WERI-Rb-1 (cell line): ENCODE data around the gene NXN.

Source experiments
- DNase-seq: peaks from one replicate; pipeline ENCODE4 v3.0.0-alpha.2; 2020
- H3K27ac ChIP-seq: fragments of 250-450 bp; sonication (Bioruptor Pico); 2 replicates; pipeline ENCODE4 v1.5.1; 2020; ENCODE audit warnings: mild to moderate bottlenecking, moderate library complexity
- H3K27me3 ChIP-seq: fragments of 250-450 bp; sonication (Bioruptor Pico); 2 replicates; pipeline ENCODE4 v1.5.1; 2021; ENCODE audit warnings: mild to moderate bottlenecking, low read depth, moderate library complexity; ENCODE audit not compliant: insufficient read depth, severe bottlenecking
- H3K36me3 ChIP-seq: fragments of 250-450 bp; sonication (Bioruptor Pico); 2 replicates; pipeline ENCODE4 v1.5.1; 2020; ENCODE audit warnings: mild to moderate bottlenecking, moderate library complexity
- H3K4me3 ChIP-seq: 2 replicates; pipeline ENCODE4 v1.5.1; 2011; ENCODE audit warnings: low read depth, mild to moderate bottlenecking, control low read depth, low read length
- H3K9me3 ChIP-seq: fragments of 250-450 bp; sonication (Bioruptor Pico); 2 replicates; pipeline ENCODE4 v1.5.1; 2021; ENCODE audit warnings: mild to moderate bottlenecking, moderate library complexity; ENCODE audit not compliant: severe bottlenecking
- TF ChIP-seq, protein P1 (sequence below): IDR thresholded peaks from 2 replicates; pipeline ENCODE4 v1.5.1; 2011; ENCODE audit warnings: low read depth, mild to moderate bottlenecking, control low read depth, inconsistent platforms, low read length

Gene NXN

GRCh38 chr17:1004769-1005295 lies 25.3 kb upstream of the NXN start:
- no peaks in the 10 kb centered on the region for H3K27me3 ChIP-seq
- TF ChIP-seq, protein P1, sequence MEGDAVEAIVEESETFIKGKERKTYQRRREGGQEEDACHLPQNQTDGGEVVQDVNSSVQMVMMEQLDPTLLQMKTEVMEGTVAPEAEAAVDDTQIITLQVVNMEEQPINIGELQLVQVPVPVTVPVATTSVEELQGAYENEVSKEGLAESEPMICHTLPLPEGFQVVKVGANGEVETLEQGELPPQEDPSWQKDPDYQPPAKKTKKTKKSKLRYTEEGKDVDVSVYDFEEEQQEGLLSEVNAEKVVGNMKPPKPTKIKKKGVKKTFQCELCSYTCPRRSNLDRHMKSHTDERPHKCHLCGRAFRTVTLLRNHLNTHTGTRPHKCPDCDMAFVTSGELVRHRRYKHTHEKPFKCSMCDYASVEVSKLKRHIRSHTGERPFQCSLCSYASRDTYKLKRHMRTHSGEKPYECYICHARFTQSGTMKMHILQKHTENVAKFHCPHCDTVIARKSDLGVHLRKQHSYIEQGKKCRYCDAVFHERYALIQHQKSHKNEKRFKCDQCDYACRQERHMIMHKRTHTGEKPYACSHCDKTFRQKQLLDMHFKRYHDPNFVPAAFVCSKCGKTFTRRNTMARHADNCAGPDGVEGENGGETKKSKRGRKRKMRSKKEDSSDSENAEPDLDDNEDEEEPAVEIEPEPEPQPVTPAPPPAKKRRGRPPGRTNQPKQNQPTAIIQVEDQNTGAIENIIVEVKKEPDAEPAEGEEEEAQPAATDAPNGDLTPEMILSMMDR, result no peak
- no peak for DNase-seq
- no peaks in the 10 kb centered on the region for H3K9me3 ChIP-seq
- peaks cover 79% of the 10 kb centered on the region for H3K36me3 ChIP-seq
- H3K4me3 ChIP-seq, result no peak overlapping the region
- H3K27ac ChIP-seq, result no peak overlapping the region

DNA sequence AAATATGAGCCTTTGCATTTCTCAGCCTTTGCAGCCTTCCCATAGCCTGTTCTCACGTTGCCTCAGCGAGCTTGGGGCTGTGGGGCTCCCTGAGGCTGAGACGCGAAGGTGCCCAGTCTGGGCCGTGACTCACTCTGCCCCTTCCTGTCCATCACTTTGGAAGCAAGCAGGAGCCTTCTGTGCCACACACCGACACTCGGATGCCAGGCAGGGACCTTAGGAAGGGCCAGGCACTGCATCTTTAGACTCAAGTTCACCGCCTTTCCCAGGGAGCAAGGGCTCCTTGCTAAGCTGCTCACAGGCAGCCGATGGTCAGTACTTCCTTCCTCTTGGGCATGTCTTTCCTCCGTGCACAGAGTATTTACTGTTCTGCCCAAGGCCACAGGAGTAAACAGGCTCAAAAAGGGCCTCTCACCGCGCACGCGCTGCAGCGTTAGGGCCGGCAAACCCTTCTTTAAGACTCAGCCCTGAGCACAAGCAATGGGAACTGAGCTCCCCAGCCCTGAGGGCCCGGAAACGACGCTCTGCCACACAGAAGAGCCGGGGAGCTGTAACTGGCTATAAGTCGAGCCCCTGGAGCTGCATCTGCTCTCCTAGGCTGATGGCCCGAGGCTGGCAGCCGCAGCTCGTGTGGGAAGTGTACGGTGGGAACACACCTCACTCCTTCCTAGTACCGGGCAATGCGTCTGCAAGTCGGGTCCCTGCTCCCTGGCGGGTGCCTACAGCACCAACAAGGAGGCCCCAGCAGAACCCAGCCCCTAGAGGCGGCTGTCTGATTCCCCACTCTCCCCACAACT lies 24.6 kb upstream of the NXN start:
- TF ChIP-seq, protein P1, result no peak
- DNase-seq, result no peak
- Histone ChIP-seq H3K9me3 (no peaks in the 10 kb centered on the region), H3K4me3 (no peak overlapping the region), H3K27ac (no peak overlapping the region), H3K36me3 (peaks cover 79% of the 10 kb centered on the region), H3K27me3 (no peaks in the 10 kb centered on the region)

- no peak for DNase-seq
- peaks cover 84% of the 10 kb centered on the region for H3K36me3 ChIP-seq
- TF ChIP-seq, protein P1, result no peak
- no peak overlapping the region for H3K4me3 ChIP-seq
- no peaks in the 10 kb centered on the region for H3K9me3 ChIP-seq
- H3K27ac ChIP-seq, result no peak overlapping the region
- no peaks in the 10 kb centered on the region for H3K27me3 ChIP-seq
Observed at GRCh38 chr17:1003633-1003971, 24.0 kb upstream of the NXN start.

DNA sequence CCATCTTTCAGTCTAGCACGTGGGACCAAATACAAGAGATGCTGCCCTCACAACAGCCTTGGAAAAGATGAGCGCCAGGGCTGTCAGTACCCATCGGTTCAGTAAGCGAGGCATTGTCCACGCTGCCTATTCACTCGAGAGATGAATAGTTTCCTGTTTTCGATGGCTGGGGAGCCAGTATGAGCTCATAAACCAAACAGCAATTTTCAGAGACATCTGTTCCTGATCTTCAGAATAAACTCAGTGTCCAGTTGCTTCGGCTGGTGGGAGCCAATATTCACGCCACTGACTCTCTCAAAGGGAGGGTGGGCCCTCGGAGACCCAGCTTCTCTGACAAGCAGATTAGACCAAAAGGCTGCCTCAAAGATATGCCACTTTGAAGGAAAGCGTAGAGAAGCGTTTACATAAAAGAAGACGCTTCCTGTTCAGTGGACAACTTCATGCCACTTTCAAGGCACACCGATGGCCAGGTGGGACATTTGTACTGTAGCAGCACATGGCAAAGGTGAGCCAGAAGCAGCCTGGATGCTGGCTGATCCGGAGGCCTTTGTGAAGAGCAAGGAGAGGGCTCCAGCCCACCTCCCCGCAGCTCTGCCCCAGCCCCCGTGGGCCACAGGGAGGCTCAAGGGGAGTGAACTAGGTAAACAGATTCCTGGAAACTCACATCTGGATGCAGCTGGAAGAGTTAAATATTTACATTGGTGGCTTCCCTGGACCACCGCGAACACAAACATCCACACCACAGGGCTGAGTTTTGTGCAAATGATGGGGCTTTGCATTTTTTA lies 23.4 kb upstream of the NXN start:
- peaks cover 84% of the 10 kb centered on the region for H3K36me3 ChIP-seq
- H3K27ac ChIP-seq, result no peak overlapping the region
- TF ChIP-seq, protein P1, result no peak

GRCh38 chr17:1002412-1002753 lies 22.8 kb upstream of the NXN start:
- no peaks in the 10 kb centered on the region for H3K27me3 ChIP-seq
- DNase-seq, result no peak
- H3K36me3 ChIP-seq, result peaks cover 78% of the 10 kb centered on the region
- no peaks in the 10 kb centered on the region for H3K9me3 ChIP-seq
- no peak overlapping the region for H3K27ac ChIP-seq
- H3K4me3 ChIP-seq, result no peak overlapping the region
- TF ChIP-seq, protein P1, result no peak

More for the DNA sequence above, 23.4 kb upstream of the NXN start:
- Histone ChIP-seq H3K9me3 (no peaks in the 10 kb centered on the region), H3K27me3 (no peaks in the 10 kb centered on the region), H3K4me3 (no peak overlapping the region)
- DNase-seq, result no peak
